Rectal smooth muscle tissue (tissue), 1 donor: ENCODE measurements around the gene SKAP1.
"Not testable (repeated sequence)": the region's sequence is repeated elsewhere in the genome, so short reads cannot be mapped to it uniquely, and the experiment has no call there.

Experiments
- H3K27ac ChIP-seq: one replicate; pipeline ENCODE4 v1.7.0; 2013; ENCODE audit warnings: low read depth, low read length, inconsistent platforms
- H3K27me3 ChIP-seq: one replicate; pipeline ENCODE4 v1.7.0; 2013; ENCODE audit warnings: low read length; ENCODE audit not compliant: control insufficient read depth, insufficient read depth
- H3K36me3 ChIP-seq: one replicate; pipeline ENCODE4 v1.7.0; 2013; ENCODE audit warnings: low read length; ENCODE audit not compliant: control insufficient read depth, insufficient read depth
- H3K4me1 ChIP-seq: one replicate; pipeline ENCODE4 v1.7.0; 2013; ENCODE audit warnings: low read length; ENCODE audit not compliant: control insufficient read depth, insufficient read depth
- H3K4me3 ChIP-seq: one replicate; pipeline ENCODE4 v1.7.0; 2013; ENCODE audit warnings: low read length
- H3K9ac ChIP-seq: one replicate; pipeline ENCODE4 v1.7.0; 2013; ENCODE audit warnings: low read length

SKAP1 gene

DNA sequence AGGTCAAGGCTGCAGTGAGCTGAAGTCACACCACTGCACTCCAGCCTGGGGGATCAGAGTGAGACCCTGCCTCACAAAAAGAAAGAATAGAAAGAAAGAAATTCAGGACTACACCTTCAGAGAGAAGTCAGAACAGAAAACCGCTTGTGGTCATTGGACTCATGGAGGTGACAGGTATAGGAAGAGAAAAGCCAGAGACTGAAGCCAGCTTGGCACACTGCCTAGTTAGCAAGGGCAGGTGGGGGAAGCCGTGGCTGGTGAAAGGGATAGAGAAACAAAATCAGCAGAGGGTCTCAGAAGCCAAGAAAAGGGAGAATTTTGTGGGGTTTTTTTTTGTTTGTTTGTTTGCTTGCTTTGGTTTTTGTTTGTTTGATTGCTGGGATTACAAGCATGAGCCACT is 32.9 kb upstream of the SKAP1 start:
- Histone ChIP-seq H3K4me3 (no peak overlapping the region), H3K4me1 (no peaks in the 10 kb centered on the region), H3K9ac (no peak overlapping the region), H3K27me3 (no peaks in the 10 kb centered on the region), H3K36me3 (no peaks in the 10 kb centered on the region), H3K27ac (no peak overlapping the region)

DNA sequence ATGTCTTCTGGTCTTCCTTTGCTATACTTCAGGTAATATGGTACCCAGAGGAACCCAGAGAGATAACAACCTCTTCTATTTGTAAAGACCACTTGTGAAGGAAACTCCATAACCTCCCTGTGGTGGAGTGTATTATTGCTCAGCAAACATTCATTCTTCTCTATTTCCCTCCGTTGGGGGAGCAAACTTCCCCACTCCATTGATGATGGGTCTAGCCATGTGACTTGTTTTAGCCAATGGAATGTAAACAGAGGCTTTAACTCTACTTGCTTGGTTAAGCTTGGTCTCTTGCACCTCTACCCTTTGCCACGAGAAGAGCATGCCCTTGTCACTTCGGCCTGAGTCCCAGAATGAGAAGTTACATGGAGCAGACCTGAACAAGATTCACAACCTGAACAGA is 30.0 kb upstream of the SKAP1 start:
- Histone ChIP-seq H3K9ac (no peak overlapping the region), H3K4me1 (no peaks in the 10 kb centered on the region), H3K36me3 (no peaks in the 10 kb centered on the region), H3K27ac (no peak overlapping the region), H3K4me3 (no peak overlapping the region), H3K27me3 (no peaks in the 10 kb centered on the region)

DNA sequence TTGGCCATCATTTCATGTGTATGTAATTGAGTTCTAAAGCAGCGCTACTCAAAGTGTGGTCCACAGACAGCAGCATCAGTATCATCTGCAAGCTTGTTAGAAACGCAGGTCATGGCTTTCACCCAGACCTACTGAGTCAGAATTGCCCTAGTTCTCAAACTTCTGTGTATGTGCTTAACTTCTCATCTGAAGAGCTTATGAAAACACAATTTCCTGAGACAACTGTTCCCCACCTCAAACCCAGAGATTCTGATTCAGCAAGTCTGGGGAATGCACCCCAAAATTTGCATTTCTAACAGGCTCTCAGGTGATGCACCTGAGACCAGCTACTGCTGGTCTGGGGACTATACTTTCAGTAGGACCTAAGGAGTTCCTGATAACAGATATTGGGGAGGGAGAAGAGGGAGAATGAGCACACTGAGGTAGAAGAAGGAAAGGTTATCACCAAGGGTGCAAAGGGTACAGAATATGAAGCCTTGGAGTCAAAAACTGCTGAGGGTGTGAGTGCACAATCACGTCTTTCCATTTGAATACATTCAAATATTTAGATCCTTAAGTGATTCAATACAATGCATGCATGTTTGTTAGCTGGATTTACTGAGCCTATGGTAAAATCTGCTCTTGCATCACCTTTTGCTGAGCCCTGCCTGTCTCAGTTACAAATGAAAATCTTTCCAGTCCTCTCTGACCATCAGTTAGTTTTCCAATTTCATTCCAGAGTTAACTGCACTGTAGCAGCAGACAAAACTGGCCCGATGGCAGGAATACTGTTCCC is 29.2 kb upstream of the SKAP1 start:
- Histone ChIP-seq H3K27ac (no peak overlapping the region), H3K4me3 (no peak overlapping the region), H3K9ac (no peak overlapping the region), H3K27me3 (no peaks in the 10 kb centered on the region), H3K36me3 (no peaks in the 10 kb centered on the region), H3K4me1 (no peaks in the 10 kb centered on the region)

DNA sequence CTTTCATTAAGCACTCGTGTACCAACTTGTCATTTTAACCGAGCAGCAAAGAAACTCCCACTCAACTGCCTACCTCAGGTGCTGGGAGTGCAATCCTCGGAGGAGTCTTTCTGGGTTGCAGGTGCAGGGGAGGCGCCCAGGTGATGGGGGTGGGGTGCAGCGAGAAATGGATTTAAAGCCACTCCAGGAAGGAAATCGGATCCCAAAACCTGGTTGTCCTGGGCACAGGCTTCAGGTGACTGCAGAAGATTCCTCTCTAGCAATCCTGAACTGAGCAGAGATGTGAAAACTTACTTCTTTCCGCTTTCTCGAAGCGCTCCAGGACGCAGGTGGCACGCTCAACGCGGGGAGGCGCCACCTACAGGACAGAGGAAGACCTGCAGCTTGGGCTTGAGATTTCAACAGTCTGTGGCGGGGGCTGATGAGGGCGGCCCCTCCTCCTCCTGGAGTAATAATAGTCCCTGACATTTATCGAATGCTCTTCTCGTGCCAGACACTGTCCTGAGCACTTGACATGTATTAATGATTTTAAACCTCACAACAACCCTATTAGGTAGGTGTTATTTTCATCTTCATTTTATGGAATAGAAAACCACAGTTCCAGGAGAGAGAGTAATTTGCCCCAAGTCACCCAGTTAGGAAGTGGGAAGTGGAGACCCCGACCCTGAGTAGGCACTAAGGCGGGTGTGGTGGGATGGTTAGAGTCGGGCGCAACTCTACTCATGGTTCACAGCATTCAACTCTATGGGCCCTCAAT is 27.2 kb upstream of the SKAP1 start:
- no peaks in the 10 kb centered on the region for H3K27me3 ChIP-seq
- H3K9ac ChIP-seq: no peak overlapping the region
- no peak overlapping the region for H3K27ac ChIP-seq
- H3K36me3 ChIP-seq: no peaks in the 10 kb centered on the region
- peak overlapping the region; percentile 5 for H3K4me3 ChIP-seq
- no peaks in the 10 kb centered on the region for H3K4me1 ChIP-seq

DNA sequence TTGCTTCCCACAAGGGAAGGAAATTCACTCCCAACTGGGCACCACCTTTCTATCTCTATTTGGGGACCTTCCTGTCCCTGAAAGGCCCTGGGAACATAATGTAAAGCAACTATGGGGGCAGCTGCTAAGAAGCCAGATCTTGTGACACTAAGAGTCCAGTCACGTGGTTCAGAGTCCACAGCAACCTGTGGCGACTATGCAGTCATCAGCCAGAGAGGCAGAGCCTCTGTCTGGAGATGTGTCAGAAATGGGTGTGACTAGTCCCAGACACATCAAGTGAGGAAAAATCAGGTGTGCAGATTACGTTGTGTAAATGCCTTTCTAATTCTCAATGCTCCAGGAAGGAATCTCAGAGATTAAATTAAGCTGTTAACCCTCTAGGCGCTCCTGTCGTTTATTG is 26.6 kb upstream of the SKAP1 start:
- no peak overlapping the region for H3K27ac ChIP-seq
- no peak overlapping the region for H3K9ac ChIP-seq
- no peaks in the 10 kb centered on the region for H3K27me3 ChIP-seq
- no peaks in the 10 kb centered on the region for H3K36me3 ChIP-seq
- no peak overlapping the region for H3K4me3 ChIP-seq
- H3K4me1 ChIP-seq: no peaks in the 10 kb centered on the region

DNA sequence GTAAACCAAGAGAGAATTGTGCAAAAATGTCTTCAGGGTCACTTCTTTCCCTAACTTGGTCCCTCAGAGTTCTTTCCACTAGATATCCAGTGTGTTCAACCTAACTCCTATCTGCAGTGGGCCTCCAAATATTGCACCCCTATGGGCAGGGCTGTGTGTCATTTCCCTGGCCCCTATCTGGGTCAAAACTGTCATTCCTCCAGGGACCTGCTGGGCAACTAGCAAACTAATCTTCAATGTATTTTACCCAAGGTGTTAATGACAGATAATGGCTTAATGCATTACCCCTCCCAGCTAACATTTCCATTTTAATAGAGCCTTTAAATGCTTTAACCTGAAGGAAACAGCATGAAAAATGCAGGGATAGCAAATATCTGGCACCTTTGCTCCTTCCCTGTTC is 25.8 kb upstream of the SKAP1 start:
- Histone ChIP-seq H3K27ac (no peak overlapping the region), H3K9ac (no peak overlapping the region), H3K4me3 (no peak overlapping the region), H3K27me3 (no peaks in the 10 kb centered on the region), H3K4me1 (no peaks in the 10 kb centered on the region), H3K36me3 (no peaks in the 10 kb centered on the region)

DNA sequence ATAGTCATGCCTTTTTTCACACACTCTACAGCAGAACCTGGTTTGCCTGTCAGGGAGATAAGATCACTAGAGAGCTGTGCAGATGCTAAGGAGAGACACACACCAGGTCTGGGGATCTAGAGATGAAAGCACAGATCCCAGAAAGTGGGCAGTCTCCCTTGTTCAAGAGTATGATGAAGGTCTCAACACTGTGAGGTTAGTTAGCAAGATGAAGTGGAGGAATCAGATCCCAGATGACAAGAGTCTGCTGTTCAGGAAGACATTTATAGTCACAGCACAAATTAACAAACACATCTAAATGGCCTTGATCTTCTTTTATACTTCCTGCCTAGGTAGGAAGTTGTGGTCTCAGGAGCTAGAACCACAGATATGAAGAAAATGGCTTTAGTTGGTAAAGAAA is 23.4 kb upstream of the SKAP1 start:
- no peaks in the 10 kb centered on the region for H3K27me3 ChIP-seq
- no peak overlapping the region for H3K9ac ChIP-seq
- no peak overlapping the region for H3K27ac ChIP-seq
- no peak overlapping the region for H3K4me3 ChIP-seq
- H3K4me1 ChIP-seq: no peaks in the 10 kb centered on the region
- H3K36me3 ChIP-seq: no peaks in the 10 kb centered on the region

DNA sequence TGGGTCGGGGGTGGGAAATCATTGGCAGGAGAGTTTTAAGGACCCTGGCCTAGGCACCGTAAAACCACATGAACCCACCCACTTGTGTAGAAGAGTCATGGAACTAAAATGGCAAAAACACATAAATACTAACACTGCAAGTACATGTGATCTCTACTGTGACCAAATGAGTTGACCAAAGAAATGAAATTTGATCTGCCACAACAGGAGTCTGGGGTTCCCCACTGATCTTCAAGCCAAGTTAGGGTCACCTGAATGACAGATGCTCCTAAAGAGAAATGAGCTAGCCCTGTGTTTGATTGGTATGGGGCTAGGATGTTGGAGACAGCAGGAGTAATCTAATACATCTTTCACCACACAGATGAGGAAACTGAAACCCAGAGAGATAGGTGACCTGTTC is 21.5 kb upstream of the SKAP1 start:
- no peaks in the 10 kb centered on the region for H3K4me1 ChIP-seq
- no peaks in the 10 kb centered on the region for H3K36me3 ChIP-seq
- no peak overlapping the region for H3K27ac ChIP-seq
- no peaks in the 10 kb centered on the region for H3K27me3 ChIP-seq
- H3K9ac ChIP-seq: no peak overlapping the region
- no peak overlapping the region for H3K4me3 ChIP-seq

DNA sequence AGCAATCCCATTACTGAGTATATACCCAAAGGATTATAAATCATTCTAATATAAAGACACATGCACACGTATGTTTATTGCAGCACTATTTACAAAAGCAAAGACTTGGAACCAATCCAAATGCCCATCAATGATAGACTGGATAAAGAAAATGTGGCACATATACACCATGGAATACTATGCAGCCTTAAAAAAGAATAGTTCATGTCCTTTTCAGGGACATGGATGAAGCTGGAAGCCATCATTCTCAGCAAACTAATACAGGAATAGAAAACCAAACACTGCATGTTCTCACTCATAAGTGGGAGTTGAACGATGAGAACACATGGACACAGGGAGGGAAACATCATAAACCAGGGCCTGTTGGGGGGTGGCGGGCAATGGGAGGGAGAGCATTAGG is 19.3 kb upstream of the SKAP1 start:
- H3K9ac ChIP-seq, H3K4me1 ChIP-seq, H3K27me3 ChIP-seq, H3K27ac ChIP-seq, H3K36me3 ChIP-seq, H3K4me3 ChIP-seq: not testable (repeated sequence)

DNA sequence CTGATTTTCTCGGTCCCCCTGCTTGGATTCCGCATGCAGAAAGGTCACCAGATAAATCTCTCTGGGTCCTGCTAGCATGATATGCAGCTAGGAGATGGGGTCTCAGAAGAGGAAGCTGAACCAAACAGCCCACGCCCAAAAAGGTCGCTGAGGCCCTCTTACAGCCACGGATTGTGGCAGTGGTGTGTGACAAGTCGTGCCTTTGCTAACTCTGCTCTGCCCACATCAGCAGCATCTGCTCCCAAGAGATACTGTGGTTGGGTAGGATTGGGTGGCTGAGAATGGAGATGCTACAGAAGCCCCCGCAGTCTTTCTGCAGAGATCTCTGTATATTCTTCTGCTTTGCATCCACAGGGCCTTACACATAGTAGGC is 15.2 kb upstream of the SKAP1 start:
- Histone ChIP-seq H3K27me3 (no peaks in the 10 kb centered on the region), H3K9ac (no peak overlapping the region), H3K4me3 (no peak overlapping the region), H3K4me1 (no peaks in the 10 kb centered on the region), H3K36me3 (no peaks in the 10 kb centered on the region), H3K27ac (no peak overlapping the region)

DNA sequence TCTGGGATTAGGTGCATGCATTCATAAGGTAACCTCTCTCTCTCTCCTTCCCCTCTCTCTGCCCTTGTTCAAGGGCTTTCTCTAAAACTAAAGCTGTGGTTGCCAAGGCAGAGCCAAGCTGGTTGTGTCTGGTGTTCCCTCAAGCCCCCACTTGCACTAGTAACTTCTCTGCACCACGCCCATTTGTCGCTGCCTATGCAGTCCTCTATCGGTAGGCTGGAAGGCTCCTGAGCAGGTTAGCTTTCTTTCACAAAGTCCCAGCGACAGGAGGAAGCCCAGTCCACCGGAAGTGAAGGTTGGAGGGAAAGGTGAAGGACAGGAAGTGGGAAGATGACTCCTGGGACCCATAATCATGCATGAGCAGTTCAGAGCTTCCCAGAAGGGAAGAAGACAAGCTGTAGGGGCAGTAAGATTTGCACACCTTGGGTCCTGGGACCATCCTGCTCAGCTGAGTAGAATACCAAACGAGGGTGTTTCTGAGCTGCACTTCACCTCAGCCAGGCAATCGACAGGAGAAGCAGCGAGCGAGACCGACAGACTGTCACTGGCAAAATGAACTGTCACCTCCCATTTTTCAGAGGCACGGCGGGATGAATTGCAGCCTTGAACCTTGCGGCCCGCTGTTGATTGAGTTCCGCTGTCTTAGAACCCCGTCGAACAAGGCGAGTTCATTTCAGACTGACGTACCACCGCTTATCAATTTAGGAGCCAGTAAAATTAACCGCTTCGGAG is 14.7 kb upstream of the SKAP1 start:
- Histone ChIP-seq H3K9ac (no peak overlapping the region), H3K27ac (no peak overlapping the region), H3K27me3 (no peaks in the 10 kb centered on the region), H3K4me1 (no peaks in the 10 kb centered on the region), H3K4me3 (no peak overlapping the region), H3K36me3 (no peaks in the 10 kb centered on the region)

DNA sequence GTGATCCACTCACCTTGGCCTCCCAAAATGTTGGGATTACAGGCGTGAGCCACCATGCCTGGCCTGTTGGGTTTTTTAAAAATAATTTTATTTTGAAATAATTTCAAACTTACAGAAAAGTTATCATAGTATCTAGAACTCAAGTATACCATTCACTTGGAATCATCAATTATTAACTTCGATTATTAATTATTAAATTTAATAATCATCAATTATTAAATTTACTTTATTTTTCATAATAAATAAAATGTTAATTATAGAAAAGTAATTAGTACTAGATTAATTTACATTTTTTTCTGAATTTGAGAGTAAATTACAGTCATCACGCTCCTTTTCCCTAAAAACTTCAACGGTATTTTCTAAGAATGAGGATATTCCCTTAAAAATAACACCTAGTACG is 13.7 kb upstream of the SKAP1 start:
- H3K27ac ChIP-seq: no peak overlapping the region
- H3K4me3 ChIP-seq: no peak overlapping the region
- H3K27me3 ChIP-seq: no peaks in the 10 kb centered on the region
- no peak overlapping the region for H3K9ac ChIP-seq
- H3K4me1 ChIP-seq: no peaks in the 10 kb centered on the region
- no peaks in the 10 kb centered on the region for H3K36me3 ChIP-seq
